HepG2 (cell line): Measurements from ENCODE around the gene ZNF211. TPM values are rescaled to one million over a fixed set of nuclear protein-coding genes. Genes with fewer than 3 reads are reported as not detected.

Source experiments
- ATAC-seq: fragments of 200-7000 bp; cut with Tn5 transposase; 3 replicates; pipeline ENCODE4 v1.9.1; 2020; ENCODE audit warnings: mild to moderate bottlenecking, moderate library complexity
- BruUV-seq: library from RNA; stranded (reverse); fragments of 400-500 nt; replicated peaks from 2 replicates; lab custom pipeline; 2021; lab: Mats Ljungman, UMichigan
- CTCF ChIA-PET: fragments of 300-600 bp; formaldehyde crosslinking; extraction: SDS; loops from one replicate; lab custom pipeline; 2021; ENCODE audit warnings: low total read pairs, inconsistent platforms, low intra/inter-chr PET ratio; lab: Yijun Ruan, JAX
- POLR2A ChIA-PET: fragments of 350-600 bp; sonication (Branson Sonifier 250); formaldehyde crosslinking; loops from one replicate; lab custom pipeline; 2020; ENCODE audit warnings: antibody characterized with exemption, inconsistent platforms; lab: Yijun Ruan, JAX
- DNase-seq: peaks from one replicate; pipeline ENCODE4 v3.0.0-alpha.2; 2015; ENCODE audit warnings: low spot score
- FAIRE-seq: peaks from 3 replicates; lab custom pipeline; 2011; peaks lifted over from hg19 to GRCh38; lab: Jason Lieb, UNC
- H2AFZ ChIP-seq: one replicate; pipeline ENCODE4 v1.6.1; 2011; ENCODE audit warnings: low read length, inconsistent platforms
- H3K27ac ChIP-seq: fragments of 300-600 bp; 3 replicates; pipeline ENCODE4 v1.8.0; 2011; ENCODE audit warnings: mixed run types, mild to moderate bottlenecking, mixed read lengths, low read length, inconsistent platforms; ENCODE audit not compliant: insufficient read depth; ENCODE audit errors: extremely low read length
- H3K27me3 ChIP-seq, 2 experiments: fragments of 200-600 bp in 1 of 2; 2 replicates in 1 of 2; 3 replicates in 1 of 2; pipeline versions ENCODE4 v1.6.0 to v1.8.0; 2011; ENCODE audit warnings: low read length in 2 of 2, mild to moderate bottlenecking in 2 of 2, moderate library complexity in 2 of 2, inconsistent platforms in 1 of 2; ENCODE audit not compliant: insufficient read depth in 2 of 2, control insufficient read depth in 1 of 2
- H3K36me3 ChIP-seq, 2 experiments: fragments of 200-600 bp in 1 of 2; replicated peaks in 1 of 2; 2 replicates in 1 of 2; 3 replicates in 1 of 2; pipeline versions ENCODE4 v1.5.1 to v1.8.0; 2011; ENCODE audit warnings: low read length in 2 of 2, inconsistent platforms in 1 of 2; ENCODE audit not compliant: insufficient read depth in 2 of 2, control insufficient read depth in 1 of 2
- H3K4me1 ChIP-seq: 2 replicates; pipeline ENCODE4 v1.5.1; 2012; ENCODE audit warnings: low read length, inconsistent platforms; ENCODE audit not compliant: insufficient read depth
- H3K4me2 ChIP-seq: 2 replicates; pipeline ENCODE4 v1.6.0; 2011; ENCODE audit warnings: low read depth, low read length, inconsistent platforms
- H3K4me3 ChIP-seq, 3 experiments: fragments of 200-600 bp in 1 of 3; sonication (generic), shearing (Covaris generic) in 1 of 3; replicated peaks in 1 of 3; 2 replicates each; pipeline ENCODE4 v1.5.1; 2011 to 2016; ENCODE audit warnings: low read length in 3 of 3, inconsistent platforms in 2 of 3, low read depth in 2 of 3, mild to moderate bottlenecking in 2 of 3, control low read depth in 1 of 3, mixed read lengths in 1 of 3; ENCODE audit not compliant: insufficient read depth in 1 of 3
- H3K79me2 ChIP-seq: one replicate; pipeline ENCODE4 v1.6.1; 2011; ENCODE audit warnings: low read length, inconsistent platforms; ENCODE audit not compliant: insufficient read depth
- H3K9ac ChIP-seq: 2 replicates; pipeline ENCODE4 v1.6.0; 2011; ENCODE audit warnings: mild to moderate bottlenecking, low read depth, low read length, inconsistent platforms; ENCODE audit not compliant: insufficient read depth
- H3K9me3 ChIP-seq: 2 replicates; pipeline ENCODE4 v1.5.1; 2012; ENCODE audit warnings: mild to moderate bottlenecking, low read length
- H4K20me1 ChIP-seq: 2 replicates; pipeline ENCODE4 v1.6.0; 2011; ENCODE audit warnings: inconsistent platforms, mild to moderate bottlenecking, low read length, moderate library complexity; ENCODE audit not compliant: insufficient read depth
- BHLHE40 ChIP-seq: IDR thresholded peaks from 2 replicates; pipeline ENCODE4 v1.6.1; 2011; ENCODE audit warnings: low read length, improper control_type of control experiment
- ETV5 ChIP-seq: IDR thresholded peaks from 2 replicates; pipeline ENCODE4 v1.6.1; 2018; ENCODE audit warnings: missing biosample characterization, missing genetic modification reagents, inconsistent platforms, borderline replicate concordance
- MIXL1 ChIP-seq: IDR thresholded peaks from 2 replicates; pipeline ENCODE4 v1.6.1; 2016
- NFATC3 ChIP-seq: sonication (generic); formaldehyde crosslinking; IDR thresholded peaks from 2 replicates; pipeline ENCODE4 v1.5.1; 2020; ENCODE audit warnings: mild to moderate bottlenecking, missing genetic modification reagents
- NR2C2 ChIP-seq: sonication (generic); formaldehyde crosslinking; IDR thresholded peaks from 2 replicates; pipeline ENCODE4 v1.4.0; 2020; ENCODE audit warnings: missing genetic modification reagents, mild to moderate bottlenecking, moderate library complexity, borderline replicate concordance
- TEAD3 ChIP-seq: optimal IDR thresholded peaks from 2 replicates; pipeline ENCODE3; 2016; ENCODE audit warnings: borderline replicate concordance
- ZFY ChIP-seq: sonication (generic); formaldehyde crosslinking; IDR thresholded peaks from 2 replicates; pipeline ENCODE4 v1.4.0; 2020; ENCODE audit warnings: missing genetic modification reagents
- ZNF446 ChIP-seq: sonication (generic); formaldehyde crosslinking; IDR thresholded peaks from 2 replicates; pipeline ENCODE4 v1.5.0; 2020; ENCODE audit warnings: mild to moderate bottlenecking, missing genetic modification reagents
- ZNF547 ChIP-seq: sonication (generic); formaldehyde crosslinking; IDR thresholded peaks from 2 replicates; pipeline ENCODE4 v1.5.1; 2020; ENCODE audit warnings: mild to moderate bottlenecking, missing genetic modification reagents
- ZNF552 ChIP-seq: sonication (generic); formaldehyde crosslinking; IDR thresholded peaks from 2 replicates; pipeline ENCODE4 v1.9.0; 2022; ENCODE audit warnings: missing genetic modification reagents, mild to moderate bottlenecking, borderline replicate concordance
- ZNF83 ChIP-seq: sonication (generic); formaldehyde crosslinking; IDR thresholded peaks from 2 replicates; pipeline ENCODE4 v1.4.0; 2020; ENCODE audit warnings: missing genetic modification reagents, mild to moderate bottlenecking, borderline replicate concordance
- ZNF883 ChIP-seq: sonication (generic); formaldehyde crosslinking; IDR thresholded peaks from 2 replicates; pipeline ENCODE4 v1.5.1; 2020; ENCODE audit warnings: mild to moderate bottlenecking, missing genetic modification reagents; ENCODE audit errors: not compliant biosample characterization
- WGBS: methylation state at CpG from one replicate; pipeline ENCODE4 v1.1.6; 2017; ENCODE audit warnings: low lambda C conversion rate; 5-methylcytosine and 5-hydroxymethylcytosine counted together
- in situ Hi-C: cut with HindIII; loops from 2 replicates; pipeline ENCODE4 v1.10.0; 2017; ENCODE audit warnings: low pct_unique_long_range_greater_than_20kb; ENCODE audit not compliant: extremely low pct_ligation_motif_present
- intact Hi-C: fragments of 100-400 bp; cut with micrococcal nuclease; formaldehyde crosslinking; loops from one replicate; pipeline ENCODE4 v1.10.0; 2022; ENCODE audit not compliant: unreplicated experiment
- polyA plus RNA-seq, 8 experiments: library from polyadenylated mRNA; depleted of rRNA in 3 of 8; stranded (reverse) in 7 of 8; unstranded in 1 of 8; fragments of >200 nt; fragmentation: Illumina TruSeq in 4 of 8; extraction: Trizol in 4 of 8; gene quantifications; 2 replicates each; pipeline versions ENCODE4 v1.2.1 to v1.2.3, GENCODE V29; 2011 to 2016; ENCODE audit warnings: low read depth in 4 of 8, missing spikeins in 1 of 8, mixed read lengths in 1 of 8; ENCODE audit not compliant: insufficient read depth in 1 of 8
- total RNA-seq, 5 experiments: library from RNA; depleted of rRNA; stranded (reverse); fragments of >200 nt; fragmentation: Illumina TruSeq; extraction: Trizol; gene quantifications; 2 replicates each; pipeline ENCODE4 v1.2.3, GENCODE V29; 2016; ENCODE audit warnings: low read depth in 1 of 5
- TF ChIP-seq, protein P1 (sequence below): sonication (generic); formaldehyde crosslinking; IDR thresholded peaks from 2 replicates; pipeline ENCODE4 v1.8.1; 2022; ENCODE audit warnings: low read depth, mild to moderate bottlenecking, missing genetic modification reagents
- TF ChIP-seq, protein P2 (sequence below): sonication (generic); formaldehyde crosslinking; IDR thresholded peaks from 2 replicates; pipeline ENCODE4 v1.4.0; 2020; ENCODE audit warnings: missing genetic modification reagents, borderline replicate concordance
- TF ChIP-seq, protein P3 (sequence below): sonication (generic); formaldehyde crosslinking; conservative IDR thresholded peaks from 2 replicates; pipeline ENCODE4 v1.8.0; 2022; ENCODE audit warnings: mild to moderate bottlenecking, moderate library complexity, missing genetic modification reagents

Gene ZNF211
- total and polyA plus RNA-seq, 2 of the 13 experiments (the other 11 are each of a cell fraction or from before 2014, with no cell fraction given): 9.9 to 11.2 TPM

DNA sequence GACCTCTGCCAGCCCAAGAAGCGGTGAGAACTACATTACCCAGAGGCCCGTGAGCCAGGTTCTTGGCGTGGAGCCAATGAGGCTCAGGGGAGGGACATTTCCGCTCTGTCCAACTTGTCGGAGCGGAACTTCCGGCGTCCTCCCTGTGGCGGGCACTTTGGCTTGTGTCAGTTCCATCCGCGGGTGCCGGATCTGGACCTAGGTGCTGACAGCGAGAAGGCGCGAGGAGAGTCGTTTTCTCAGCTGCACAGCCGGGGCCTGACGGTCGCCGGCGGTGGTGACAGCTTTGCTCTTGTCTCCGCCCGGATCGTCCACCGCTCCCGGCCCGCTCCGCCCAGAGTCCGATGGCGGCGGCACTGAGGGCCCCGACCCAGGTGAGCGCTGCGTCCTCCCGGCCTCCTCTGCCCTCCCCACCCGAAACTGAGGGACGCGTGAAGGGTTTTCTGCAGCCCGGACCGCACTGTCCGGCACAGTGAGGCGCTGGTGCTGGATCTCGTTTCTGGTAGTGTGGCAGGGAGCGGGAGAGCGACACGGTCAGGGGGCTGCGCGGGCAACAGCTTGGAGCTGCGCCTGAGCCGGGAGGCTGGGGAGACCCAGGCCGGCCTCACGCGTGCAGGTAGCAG is 33.1 kb upstream of the ZNF211 start, which contains the start of gene ZNF530:
TSS of gene ZNF530 (plus strand) at position 125 of the 623 bp plus-strand sequence. CDS start 4,461 bp downstream, outside the sequence.
- DNase-seq: peak; percentile 91
- peak; percentile 95 for FAIRE-seq
- Histone ChIP-seq H4K20me1 (no peaks in the 10 kb centered on the region), H3K4me1 (peaks cover 19% of the 10 kb centered on the region), H3K36me3 (no peaks in the 10 kb centered on the region; a peak in 2 of 5 replicates), H2AFZ (peak within 1 kb of the TSS; percentile 58), H3K79me2 (peaks cover 6% of the 10 kb centered on the region), H3K27me3 (no peaks in the 10 kb centered on the region), H3K4me2 (peak within 1 kb of the TSS; percentile 89), H3K9ac (peak within 1 kb of the TSS; percentile 62), H3K9me3 (no peaks in the 10 kb centered on the region), H3K4me3 (peak within 1 kb of the TSS; percentile 73 to 89 (median 80)), H3K27ac (peak within 1 kb of the TSS; percentile 14)
- no TSS peak for BruUV-seq
- in situ Hi-C loops (no loop called here), intact Hi-C loops (loop anchor here (2.0 kb wide), 2 partner anchors 21 to 113 kb away; partner anchors contain the start of genes ZNF416 and ZNF419)
- 4% methylated on average over 5 of the region's 53 CpGs for WGBS
- ChIA-PET CTCF (no interaction called here), POLR2A (no interaction called here)
- peak; percentile 99 for ATAC-seq
- TF ChIP-seq ZNF446 (CRISPR knock-in tag): no peak
- peak; percentile 85 for TF ChIP-seq NR2C2
- TF ChIP-seq BHLHE40: 0 out of 2 replicates have a peak, but pooled peaks have one; percentile 8
- TF ChIP-seq MIXL1: 0 out of 2 replicates have a peak, but pooled peaks have one; percentile 43
- TF ChIP-seq, protein P1, sequence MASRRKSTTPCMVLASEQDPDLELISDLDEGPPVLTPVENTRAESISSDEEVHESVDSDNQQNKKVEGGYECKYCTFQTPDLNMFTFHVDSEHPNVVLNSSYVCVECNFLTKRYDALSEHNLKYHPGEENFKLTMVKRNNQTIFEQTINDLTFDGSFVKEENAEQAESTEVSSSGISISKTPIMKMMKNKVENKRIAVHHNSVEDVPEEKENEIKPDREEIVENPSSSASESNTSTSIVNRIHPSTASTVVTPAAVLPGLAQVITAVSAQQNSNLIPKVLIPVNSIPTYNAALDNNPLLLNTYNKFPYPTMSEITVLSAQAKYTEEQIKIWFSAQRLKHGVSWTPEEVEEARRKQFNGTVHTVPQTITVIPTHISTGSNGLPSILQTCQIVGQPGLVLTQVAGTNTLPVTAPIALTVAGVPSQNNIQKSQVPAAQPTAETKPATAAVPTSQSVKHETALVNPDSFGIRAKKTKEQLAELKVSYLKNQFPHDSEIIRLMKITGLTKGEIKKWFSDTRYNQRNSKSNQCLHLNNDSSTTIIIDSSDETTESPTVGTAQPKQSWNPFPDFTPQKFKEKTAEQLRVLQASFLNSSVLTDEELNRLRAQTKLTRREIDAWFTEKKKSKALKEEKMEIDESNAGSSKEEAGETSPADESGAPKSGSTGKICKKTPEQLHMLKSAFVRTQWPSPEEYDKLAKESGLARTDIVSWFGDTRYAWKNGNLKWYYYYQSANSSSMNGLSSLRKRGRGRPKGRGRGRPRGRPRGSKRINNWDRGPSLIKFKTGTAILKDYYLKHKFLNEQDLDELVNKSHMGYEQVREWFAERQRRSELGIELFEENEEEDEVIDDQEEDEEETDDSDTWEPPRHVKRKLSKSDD (CRISPR knock-in tag): peak; percentile 72
- TF ChIP-seq, protein P2, sequence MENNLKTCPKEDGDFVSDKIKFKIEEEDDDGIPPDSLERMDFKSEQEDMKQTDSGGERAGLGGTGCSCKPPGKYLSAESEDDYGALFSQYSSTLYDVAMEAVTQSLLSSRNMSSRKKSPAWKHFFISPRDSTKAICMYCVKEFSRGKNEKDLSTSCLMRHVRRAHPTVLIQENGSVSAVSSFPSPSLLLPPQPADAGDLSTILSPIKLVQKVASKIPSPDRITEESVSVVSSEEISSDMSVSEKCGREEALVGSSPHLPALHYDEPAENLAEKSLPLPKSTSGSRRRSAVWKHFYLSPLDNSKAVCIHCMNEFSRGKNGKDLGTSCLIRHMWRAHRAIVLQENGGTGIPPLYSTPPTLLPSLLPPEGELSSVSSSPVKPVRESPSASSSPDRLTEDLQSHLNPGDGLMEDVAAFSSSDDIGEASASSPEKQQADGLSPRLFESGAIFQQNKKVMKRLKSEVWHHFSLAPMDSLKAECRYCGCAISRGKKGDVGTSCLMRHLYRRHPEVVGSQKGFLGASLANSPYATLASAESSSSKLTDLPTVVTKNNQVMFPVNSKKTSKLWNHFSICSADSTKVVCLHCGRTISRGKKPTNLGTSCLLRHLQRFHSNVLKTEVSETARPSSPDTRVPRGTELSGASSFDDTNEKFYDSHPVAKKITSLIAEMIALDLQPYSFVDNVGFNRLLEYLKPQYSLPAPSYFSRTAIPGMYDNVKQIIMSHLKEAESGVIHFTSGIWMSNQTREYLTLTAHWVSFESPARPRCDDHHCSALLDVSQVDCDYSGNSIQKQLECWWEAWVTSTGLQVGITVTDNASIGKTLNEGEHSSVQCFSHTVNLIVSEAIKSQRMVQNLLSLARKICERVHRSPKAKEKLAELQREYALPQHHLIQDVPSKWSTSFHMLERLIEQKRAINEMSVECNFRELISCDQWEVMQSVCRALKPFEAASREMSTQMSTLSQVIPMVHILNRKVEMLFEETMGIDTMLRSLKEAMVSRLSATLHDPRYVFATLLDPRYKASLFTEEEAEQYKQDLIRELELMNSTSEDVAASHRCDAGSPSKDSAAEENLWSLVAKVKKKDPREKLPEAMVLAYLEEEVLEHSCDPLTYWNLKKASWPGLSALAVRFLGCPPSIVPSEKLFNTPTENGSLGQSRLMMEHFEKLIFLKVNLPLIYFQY (CRISPR knock-in tag): no peak
- TF ChIP-seq ZFY: peak; percentile 69
- TF ChIP-seq ZNF83 (CRISPR knock-in tag): no peak
- peak; percentile 78 for TF ChIP-seq ZNF547 (CRISPR knock-in tag)
- TF ChIP-seq ETV5 (CRISPR knock-in tag): peak; percentile 75
- TF ChIP-seq TEAD3 (CRISPR knock-in tag): no peak
- TF ChIP-seq ZNF552 (CRISPR knock-in tag): no peak
- TF ChIP-seq, protein P3, sequence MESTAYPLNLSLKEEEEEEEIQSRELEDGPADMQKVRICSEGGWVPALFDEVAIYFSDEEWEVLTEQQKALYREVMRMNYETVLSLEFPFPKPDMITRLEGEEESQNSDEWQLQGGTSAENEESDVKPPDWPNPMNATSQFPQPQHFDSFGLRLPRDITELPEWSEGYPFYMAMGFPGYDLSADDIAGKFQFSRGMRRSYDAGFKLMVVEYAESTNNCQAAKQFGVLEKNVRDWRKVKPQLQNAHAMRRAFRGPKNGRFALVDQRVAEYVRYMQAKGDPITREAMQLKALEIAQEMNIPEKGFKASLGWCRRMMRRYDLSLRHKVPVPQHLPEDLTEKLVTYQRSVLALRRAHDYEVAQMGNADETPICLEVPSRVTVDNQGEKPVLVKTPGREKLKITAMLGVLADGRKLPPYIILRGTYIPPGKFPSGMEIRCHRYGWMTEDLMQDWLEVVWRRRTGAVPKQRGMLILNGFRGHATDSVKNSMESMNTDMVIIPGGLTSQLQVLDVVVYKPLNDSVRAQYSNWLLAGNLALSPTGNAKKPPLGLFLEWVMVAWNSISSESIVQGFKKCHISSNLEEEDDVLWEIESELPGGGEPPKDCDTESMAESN: peak; percentile 89; the same call in 1 of the 2 replicates
- 0 out of 2 replicates have a peak, but pooled peaks have one; percentile 69 for TF ChIP-seq NFATC3 (CRISPR knock-in tag)
- peak; percentile 81 for TF ChIP-seq ZNF883 (CRISPR knock-in tag)
